Vagina (tissue), 2 donors: ENCODE data around the gene MYLK4.

Experiments
- POLR2A ChIP-seq, 2 donors: fragments of 450-650 bp; IDR thresholded peaks; one replicate each; pipeline ENCODE4 v1.6.1; 2017; ENCODE audit warnings: antibody characterized with exemption in 2 of 2, mild to moderate bottlenecking in 2 of 2, moderate library complexity in 2 of 2
- TF ChIP-seq, protein P1 (sequence below), 3 experiments: fragments of 450-650 bp in 2 of 3; fragments of 200-600 bp in 1 of 3; sonication (generic) in 1 of 3; IDR thresholded peaks; one replicate each; pipeline ENCODE4 v1.5.1; 2017 to 2019; ENCODE audit warnings: antibody characterized with exemption in 3 of 3, mild to moderate bottlenecking in 2 of 3, moderate library complexity in 2 of 3

DNA sequence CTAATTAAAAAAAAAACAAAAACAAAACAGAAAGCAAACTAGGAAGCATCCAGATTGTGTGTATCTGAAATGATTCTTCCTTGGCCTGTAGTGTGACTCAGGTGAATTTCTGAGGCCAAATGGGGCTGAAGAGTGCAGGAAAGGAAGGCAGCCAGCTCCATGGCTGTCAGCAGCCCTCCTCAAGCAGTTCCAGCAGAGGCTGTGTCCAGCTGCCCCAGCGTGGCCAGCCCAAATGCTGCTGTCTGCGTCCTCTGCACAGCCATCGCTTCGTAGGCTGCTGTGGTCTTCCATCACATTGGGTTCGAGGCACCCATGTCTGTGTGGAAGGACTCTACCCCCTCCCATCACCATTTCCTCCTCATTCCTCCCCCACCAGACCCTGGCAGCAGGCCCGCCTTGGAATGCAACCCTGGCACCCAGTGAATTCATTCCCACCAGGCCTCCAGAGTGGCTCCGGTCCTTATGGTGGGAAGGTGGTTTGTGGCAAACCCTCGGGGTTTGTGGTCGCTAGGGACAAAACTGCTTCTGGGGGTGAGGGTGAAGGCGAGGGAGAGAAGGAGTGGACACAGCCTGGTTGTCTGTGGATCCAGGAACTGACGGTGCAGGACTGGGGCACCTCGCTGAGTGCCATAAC lies 81.5 kb downstream of the MYLK4 start:
- TF ChIP-seq, protein P1, sequence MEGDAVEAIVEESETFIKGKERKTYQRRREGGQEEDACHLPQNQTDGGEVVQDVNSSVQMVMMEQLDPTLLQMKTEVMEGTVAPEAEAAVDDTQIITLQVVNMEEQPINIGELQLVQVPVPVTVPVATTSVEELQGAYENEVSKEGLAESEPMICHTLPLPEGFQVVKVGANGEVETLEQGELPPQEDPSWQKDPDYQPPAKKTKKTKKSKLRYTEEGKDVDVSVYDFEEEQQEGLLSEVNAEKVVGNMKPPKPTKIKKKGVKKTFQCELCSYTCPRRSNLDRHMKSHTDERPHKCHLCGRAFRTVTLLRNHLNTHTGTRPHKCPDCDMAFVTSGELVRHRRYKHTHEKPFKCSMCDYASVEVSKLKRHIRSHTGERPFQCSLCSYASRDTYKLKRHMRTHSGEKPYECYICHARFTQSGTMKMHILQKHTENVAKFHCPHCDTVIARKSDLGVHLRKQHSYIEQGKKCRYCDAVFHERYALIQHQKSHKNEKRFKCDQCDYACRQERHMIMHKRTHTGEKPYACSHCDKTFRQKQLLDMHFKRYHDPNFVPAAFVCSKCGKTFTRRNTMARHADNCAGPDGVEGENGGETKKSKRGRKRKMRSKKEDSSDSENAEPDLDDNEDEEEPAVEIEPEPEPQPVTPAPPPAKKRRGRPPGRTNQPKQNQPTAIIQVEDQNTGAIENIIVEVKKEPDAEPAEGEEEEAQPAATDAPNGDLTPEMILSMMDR (IDR thresholded peaks at IDR 0.05), result no peak
- TF ChIP-seq POLR2A (IDR thresholded peaks at IDR 0.05), result no peak
